Psoas muscle (tissue), 8 donors: ENCODE data around the gene ADCY1. TPM values are rescaled to one million over a fixed set of nuclear protein-coding genes. Genes with fewer than 3 reads are reported as not detected.

Experiments
- ATAC-seq, 4 donors: fragments of 200-7000 bp; cut with Tn5 transposase; one replicate each; pipeline ENCODE4 v1.9.1; 2020; ENCODE audit warnings: moderate library complexity in 3 of 4, mild to moderate bottlenecking in 2 of 4
- DNase-seq, 2 donors: peaks; one replicate each; pipeline ENCODE4 v3.0.0-alpha.2; 2020
- H3K27ac ChIP-seq: fragments of 200-600 bp; one replicate; pipeline ENCODE4 v1.8.0; 2022
- H3K27me3 ChIP-seq, 3 donors: fragments of 200-600 bp in 1 of 3; one replicate each; pipeline versions ENCODE4 v1.6.1 to v1.8.0; 2013 to 2022; ENCODE audit warnings: low read length in 2 of 3, mild to moderate bottlenecking in 2 of 3, moderate library complexity in 1 of 3; ENCODE audit not compliant: insufficient read depth in 3 of 3
- H3K36me3 ChIP-seq, 2 donors: fragments of 200-600 bp in 1 of 2; one replicate each; pipeline versions ENCODE4 v1.6.1 to v1.8.0; 2013 to 2022; ENCODE audit warnings: low read depth in 1 of 2, mild to moderate bottlenecking in 1 of 2, moderate library complexity in 1 of 2; ENCODE audit not compliant: insufficient read depth in 1 of 2
- H3K4me1 ChIP-seq: fragments of 200-600 bp; one replicate; pipeline ENCODE4 v1.8.0; 2022
- H3K4me3 ChIP-seq: fragments of 200-600 bp; one replicate; pipeline ENCODE4 v1.8.0; 2022; ENCODE audit warnings: mild to moderate bottlenecking
- H3K9me3 ChIP-seq: fragments of 200-600 bp; one replicate; pipeline ENCODE4 v1.8.0; 2022
- CTCF ChIP-seq: fragments of 200-600 bp; IDR thresholded peaks from one replicate; pipeline ENCODE4 v1.8.0; 2022; ENCODE audit warnings: antibody characterized with exemption
- WGBS, 3 donors: extraction: QIAGEN DNeasy Blood & Tissue Kit; methylation state at CpG; one replicate each; pipeline versions ENCODE4 v1.1.6 to v1.1.7; 2013; 5-methylcytosine and 5-hydroxymethylcytosine counted together
- intact Hi-C, 2 donors: fragments of 100-400 bp; cut with DNase I; formaldehyde crosslinking; loops; one replicate each; pipeline versions ENCODE4 v1.11.0 to v1.14.2; 2022
- polyA plus RNA-seq, 3 donors: library from polyadenylated mRNA; stranded (reverse); fragments of 200-250 nt; gene quantifications; one replicate each; pipeline ENCODE4 v1.2.3, GENCODE V29; 2013
- total RNA-seq, 4 donors: library from RNA; stranded (reverse); fragmentation: NEBNext Ultra II Directional in 2 of 4; extraction: Animal tissue kit (Norgen Biotek cat#: 25700) in 2 of 4; gene quantifications; one replicate each; pipeline versions ENCODE4 v1.2.1 to v1.2.4, GENCODE V29; 2021 to 2023
- donor health status: healthy with polysubstance abuse.
- donor health status: DM: no; HTN: no; CAD: no; lungs with moderate emphysema.
- donor health status: Bipolar disorder and iron deficiency.
- donor health status: healthy.
- donor health status: DM: yes; HTN: yes; CAD: no.
- donor health status: DM: no; HTN: no; CAD: no.
- donor health status: DM: no; HTN: no; CAD: no.
- donor health status: DM: yes; HTN: yes; CAD: no.

Gene ADCY1
- total and polyA plus RNA-seq, 7 donors: 1.3 to 4.3 (median 2.2) TPM

- WGBS, 3 donors: 87 to 94% (median 90%) methylated on average over 10 of the region's 10 CpGs
- Histone ChIP-seq H3K27me3 (no peaks in the 10 kb centered on the region), H3K27ac (no peak overlapping the region), H3K36me3 (no peaks in the 10 kb centered on the region), H3K4me3 (no peak overlapping the region), H3K9me3 (no peaks in the 10 kb centered on the region), H3K4me1 (no peaks in the 10 kb centered on the region)
- no peak for TF ChIP-seq CTCF
- no peak for ATAC-seq
- intact Hi-C loops: no loop called here
- DNase-seq: no peak
Measured at GRCh38 chr7:45659496-45660139, 85.5 kb downstream of the ADCY1 start.

GRCh38 chr7:45660201-45660900 is 86.2 kb downstream of the ADCY1 start:
- Histone ChIP-seq H3K36me3 (no peaks in the 10 kb centered on the region), H3K27ac (no peak overlapping the region), H3K4me1 (no peaks in the 10 kb centered on the region), H3K27me3 (no peaks in the 10 kb centered on the region), H3K9me3 (no peaks in the 10 kb centered on the region), H3K4me3 (no peak overlapping the region)
- TF ChIP-seq CTCF: no peak
- intact Hi-C loops: no loop called here
- 87 to 91% (median 90%) methylated on average over 6 of the region's 6 CpGs for WGBS, 3 donors
- no peak for DNase-seq
- ATAC-seq: no peak

- ATAC-seq (no peak), DNase-seq (no peak)
- intact Hi-C loops: no loop called here
- H3K4me3 ChIP-seq: no peak overlapping the region
- H3K36me3 ChIP-seq: no peaks in the 10 kb centered on the region
- no peak for TF ChIP-seq CTCF
- no peak overlapping the region for H3K27ac ChIP-seq
- no peaks in the 10 kb centered on the region for H3K4me1 ChIP-seq
- no peaks in the 10 kb centered on the region for H3K9me3 ChIP-seq
- H3K27me3 ChIP-seq: no peaks in the 10 kb centered on the region
- 69 to 78% (median 72%) methylated on average over 1 of the region's 1 CpG for WGBS, 3 donors
Measured at GRCh38 chr7:45660901-45661211, 86.7 kb downstream of the ADCY1 start.

GRCh38 chr7:45661302-45661995 is 87.3 kb downstream of the ADCY1 start:
- H3K4me1 ChIP-seq: no peaks in the 10 kb centered on the region
- no peaks in the 10 kb centered on the region for H3K36me3 ChIP-seq
- WGBS, 3 donors: 90 to 95% (median 91%) methylated on average over 16 of the region's 16 CpGs
- H3K27ac ChIP-seq: no peak overlapping the region
- intact Hi-C loops: no loop called here
- TF ChIP-seq CTCF: no peak
- no peaks in the 10 kb centered on the region for H3K27me3 ChIP-seq
- H3K4me3 ChIP-seq: no peak overlapping the region
- H3K9me3 ChIP-seq: no peaks in the 10 kb centered on the region
- no peak for ATAC-seq
- no peak for DNase-seq
